Stimulated activated CD8-positive, alpha-beta memory T cell treated with anti-CD3 and anti-CD28 coated beads, Interleukin-15, amount 100 ng/mL, for 1 hour (primary cell): ENCODE measurements around the gene CLEC18A.
"Not testable (repeated sequence)": the region's sequence is repeated elsewhere in the genome, so short reads cannot be mapped to it uniquely, and the experiment has no call there.

Experiments used
- DNase-seq: peaks from one replicate; pipeline ENCODE4 v3.0.0-alpha.2; 2020; ENCODE audit warnings: low read depth

The CLEC18A gene

DNA sequence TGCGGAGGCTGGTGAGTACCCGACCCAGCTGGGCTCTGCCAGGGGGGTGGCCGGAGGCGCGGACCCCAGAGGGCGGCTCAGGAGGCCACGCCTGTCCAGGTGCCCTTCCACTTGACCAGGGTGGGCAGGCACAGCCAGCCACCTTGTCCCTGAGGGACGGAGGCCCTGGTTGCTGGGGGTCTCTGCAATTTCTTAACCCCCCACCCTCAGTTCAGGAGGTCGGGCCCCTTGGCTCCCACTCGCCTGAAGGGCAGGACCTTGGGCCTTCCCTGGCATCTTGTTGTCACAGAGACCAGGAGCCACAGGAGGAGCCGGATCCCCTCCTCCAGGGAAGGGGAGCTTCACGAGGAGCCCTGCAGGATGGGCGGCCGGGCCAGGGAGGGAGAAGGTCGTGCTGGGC, 982 bp downstream of the CLEC18A start:
- DNase-seq = not testable (repeated sequence)

DNA sequence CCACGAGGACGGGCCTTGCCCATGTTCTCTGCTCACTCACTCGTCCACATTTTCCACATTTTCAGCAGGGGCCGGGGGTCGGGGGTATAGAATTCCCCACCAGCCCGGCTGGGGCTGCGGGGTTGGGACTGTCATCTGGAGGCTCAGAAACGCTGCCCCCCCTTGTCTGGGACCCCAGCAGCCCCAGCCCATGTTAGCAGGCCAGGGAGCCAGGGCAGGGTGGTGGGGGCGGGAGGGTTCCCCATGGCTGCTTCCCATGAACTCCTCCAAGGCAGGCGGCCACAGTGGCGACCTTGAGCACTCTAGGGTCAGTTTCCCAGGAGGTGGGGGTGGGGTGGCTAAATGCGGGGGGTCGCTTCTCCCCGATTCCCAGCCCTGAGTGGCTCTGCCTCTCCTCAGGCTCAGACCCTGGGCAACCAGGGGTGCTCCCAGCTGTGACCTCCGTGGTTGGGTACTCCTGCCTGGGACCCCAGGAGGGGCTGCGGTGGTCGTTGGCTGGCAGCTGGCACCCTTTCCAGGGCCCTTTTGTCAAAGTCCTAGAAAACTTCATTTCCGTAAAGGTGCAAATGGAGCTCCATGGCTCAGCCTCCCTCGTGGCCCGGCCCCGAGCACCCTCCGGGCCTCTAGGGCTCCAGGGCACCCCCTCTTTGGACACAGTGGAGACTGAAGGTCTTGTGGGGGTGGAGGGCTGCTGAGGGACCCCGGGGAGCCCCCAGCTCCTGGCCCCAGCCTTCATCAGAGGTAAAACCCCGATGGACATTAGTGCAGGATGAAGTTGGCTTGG, 1.6 kb downstream of the CLEC18A start:
- DNase-seq = not testable (repeated sequence)

DNA sequence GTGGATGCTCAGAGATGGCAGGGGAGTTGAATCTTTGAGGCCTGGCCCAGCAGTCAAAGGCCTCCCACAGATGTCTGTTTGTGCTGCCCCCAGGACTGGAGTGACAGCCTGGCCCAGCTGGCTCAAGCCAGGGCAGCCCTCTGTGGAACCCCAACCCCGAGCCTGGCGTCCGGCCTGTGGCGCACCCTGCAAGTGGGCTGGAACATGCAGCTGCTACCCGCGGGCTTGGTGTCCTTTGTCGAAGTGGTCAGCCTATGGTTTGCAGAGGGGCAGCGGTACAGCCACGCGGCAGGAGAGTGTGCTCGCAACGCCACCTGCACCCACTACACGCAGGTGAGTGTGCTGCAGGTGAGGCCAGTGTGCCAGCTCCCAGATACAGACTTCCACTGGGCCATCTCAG, 3.1 kb downstream of the CLEC18A start:
- DNase-seq = not testable (repeated sequence)

DNA sequence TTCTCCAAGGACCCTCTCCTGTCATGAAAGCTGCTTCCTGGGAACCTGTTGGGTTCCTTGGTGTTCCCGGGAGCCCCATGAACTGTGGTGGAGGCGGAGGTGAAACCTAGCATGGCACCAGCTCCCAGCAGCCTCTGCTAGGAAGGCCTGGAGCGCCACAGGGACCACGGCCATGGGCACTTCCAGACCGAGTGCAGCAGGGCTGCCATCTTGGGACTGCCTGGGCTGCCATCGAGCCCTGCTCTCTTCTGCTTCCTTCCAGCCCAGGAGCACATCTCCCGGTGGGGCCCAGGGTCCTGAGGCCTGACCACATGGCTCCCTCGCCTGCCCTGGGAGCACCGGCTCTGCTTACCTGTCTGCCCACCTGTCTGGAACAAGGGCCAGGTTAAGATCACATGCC, 12.2 kb downstream of the CLEC18A start:
- DNase-seq = not testable (repeated sequence)

DNA sequence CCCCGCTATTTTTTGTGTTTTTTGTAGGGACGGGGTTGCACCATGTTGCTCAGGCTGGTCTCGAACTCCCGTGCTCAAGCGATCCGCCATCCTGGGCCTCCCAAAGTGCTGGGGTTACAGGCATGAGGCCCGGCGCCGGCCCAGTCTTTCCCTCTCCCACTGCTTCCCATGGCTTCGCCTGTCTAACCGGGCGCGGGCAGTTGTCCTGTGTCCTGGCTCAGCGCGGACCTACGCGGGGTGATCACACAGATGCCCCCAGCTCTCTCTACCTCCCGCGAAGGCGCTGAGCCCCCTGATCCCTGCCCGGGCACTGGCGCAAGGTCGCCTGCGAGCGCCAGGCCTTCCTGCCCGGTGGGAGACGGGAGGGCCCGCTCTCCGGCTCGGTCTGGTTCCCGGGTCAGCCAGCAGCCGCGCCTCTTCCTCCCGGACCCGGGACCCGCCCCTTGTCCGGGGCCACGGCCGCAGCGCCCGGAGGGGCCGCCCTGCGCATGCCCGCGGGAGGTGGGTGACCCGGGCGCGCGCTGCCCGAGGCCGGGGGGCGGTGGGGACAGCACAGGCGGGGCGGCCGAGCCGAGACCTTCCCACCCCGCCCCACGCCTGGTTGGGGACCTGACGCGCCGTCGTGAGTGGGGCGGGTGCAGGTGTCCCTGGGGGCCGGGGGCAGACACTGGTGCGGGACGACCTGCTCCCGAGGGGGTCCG, 14.0 kb downstream of the CLEC18A start:
- DNase-seq = not testable (repeated sequence)

DNA sequence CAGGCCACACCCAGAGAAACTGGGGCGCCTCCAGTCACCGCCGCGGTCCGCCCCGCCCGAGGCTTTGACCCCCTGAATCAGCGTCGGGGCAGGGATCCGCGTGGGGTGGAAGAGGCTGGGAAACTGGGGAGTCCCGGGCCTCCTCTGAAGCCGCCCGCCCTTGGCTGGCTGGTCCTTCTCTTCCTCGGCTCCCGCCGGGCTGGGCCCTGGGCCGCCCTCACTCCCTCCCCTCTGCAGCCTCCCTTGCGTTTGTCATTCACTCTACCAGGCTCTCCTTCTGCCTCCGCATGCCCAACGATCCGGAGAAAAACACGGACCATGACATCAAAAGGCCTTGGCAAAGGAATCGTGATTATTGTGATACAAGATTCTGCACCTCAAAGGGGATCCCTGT, 14.5 kb downstream of the CLEC18A start:
- not testable (repeated sequence) for DNase-seq

DNA sequence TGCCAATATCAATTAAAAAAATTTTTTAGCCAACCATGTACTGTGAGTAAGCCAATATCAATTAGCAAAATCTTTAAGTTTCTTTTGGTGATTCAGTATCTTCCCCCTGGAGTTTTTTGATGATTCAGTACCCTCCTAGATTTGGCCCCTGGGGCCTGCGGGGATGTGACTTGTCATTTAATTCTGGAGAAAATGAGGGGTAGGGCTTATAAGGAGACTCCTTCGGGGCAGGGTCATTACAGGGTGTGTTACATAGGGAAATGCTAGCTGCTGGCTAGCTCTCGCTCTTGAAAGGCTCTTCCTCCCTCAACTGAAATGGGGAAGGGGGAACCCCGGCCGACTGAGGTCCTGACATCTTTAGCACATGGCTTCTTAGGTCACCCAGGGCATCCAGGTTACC, 16.6 kb downstream of the CLEC18A start:
- not testable (repeated sequence) for DNase-seq

DNA sequence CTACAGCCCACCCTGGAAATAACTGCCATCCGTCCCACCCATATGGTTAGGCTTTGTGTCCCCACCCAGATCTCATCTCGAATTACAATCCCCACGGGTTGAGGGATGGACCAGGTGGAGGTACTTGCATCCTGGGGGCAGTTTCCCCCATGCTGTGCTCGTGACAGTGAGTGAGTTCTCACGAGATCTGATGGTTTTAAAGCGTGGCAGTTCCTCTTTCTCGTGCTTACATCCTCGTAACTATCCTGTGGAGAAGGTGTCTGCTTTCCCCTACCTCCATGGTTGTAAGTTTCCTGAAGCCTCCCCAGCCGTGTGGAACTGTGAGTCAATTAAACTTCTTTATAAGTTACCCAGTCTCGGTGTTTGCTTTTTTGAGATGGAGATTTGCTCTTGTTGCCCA, 17.0 kb downstream of the CLEC18A start:
- DNase-seq = not testable (repeated sequence)

DNA sequence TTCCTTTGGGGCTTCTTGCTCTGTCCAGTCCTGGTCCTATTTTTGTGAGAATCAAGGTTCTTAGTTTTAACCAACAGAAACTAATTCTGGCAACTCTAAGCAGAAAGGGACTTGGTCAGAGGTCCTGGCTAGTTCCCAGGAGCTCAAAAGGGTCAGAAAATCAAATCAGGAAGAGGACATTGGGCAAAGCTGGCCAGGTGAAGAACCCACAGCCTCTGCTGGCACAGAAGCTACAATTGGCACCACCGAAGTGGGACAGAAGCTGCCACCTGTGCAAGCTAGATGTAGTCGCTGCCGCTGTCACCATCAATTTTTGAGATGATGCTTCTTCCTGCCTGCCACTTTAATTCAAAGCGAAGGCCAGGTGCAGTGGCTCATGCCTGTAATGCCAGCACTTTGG, 18.5 kb downstream of the CLEC18A start:
- not testable (repeated sequence) for DNase-seq

DNA sequence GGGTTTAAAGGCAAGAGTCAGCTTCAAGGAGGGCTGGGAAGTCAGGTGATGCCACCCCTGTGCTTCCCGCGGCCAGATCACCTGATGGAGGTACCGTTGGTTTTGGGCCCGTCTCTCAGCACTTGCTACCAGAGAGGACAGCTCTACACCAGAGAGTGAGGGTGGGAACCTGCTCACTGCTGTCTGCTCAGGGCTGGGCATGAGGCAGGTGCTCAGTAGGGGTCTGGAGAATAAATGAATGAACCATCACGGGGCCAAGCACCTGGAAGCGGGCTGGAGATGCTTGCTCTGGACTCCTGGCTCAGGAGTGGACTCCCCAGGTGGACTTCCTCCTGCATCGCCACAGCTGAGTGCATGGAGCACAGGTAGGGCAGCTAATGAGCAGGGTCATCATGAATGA, 21.0 kb downstream of the CLEC18A start:
- DNase-seq = not testable (repeated sequence)

DNA sequence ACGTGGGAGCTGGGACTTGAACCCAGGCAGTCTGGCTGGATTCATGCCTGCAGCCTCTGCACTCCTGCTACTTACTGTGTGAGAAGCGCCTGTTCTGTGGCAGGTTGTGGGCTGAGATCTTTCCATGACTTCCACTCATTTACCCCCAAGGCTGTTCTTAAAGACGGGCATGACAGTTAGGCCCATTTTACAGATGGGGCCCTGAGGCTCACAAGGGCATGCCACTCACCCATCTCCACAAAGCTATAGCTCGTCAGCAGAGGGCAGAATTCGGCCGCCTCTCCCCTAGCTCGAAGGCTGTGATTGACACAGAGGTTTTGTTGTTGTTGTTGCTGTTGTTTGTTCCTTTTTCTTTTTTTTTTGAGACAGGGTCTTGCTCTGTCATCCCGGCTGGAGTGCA, 21.8 kb downstream of the CLEC18A start:
- DNase-seq = not testable (repeated sequence)

DNA sequence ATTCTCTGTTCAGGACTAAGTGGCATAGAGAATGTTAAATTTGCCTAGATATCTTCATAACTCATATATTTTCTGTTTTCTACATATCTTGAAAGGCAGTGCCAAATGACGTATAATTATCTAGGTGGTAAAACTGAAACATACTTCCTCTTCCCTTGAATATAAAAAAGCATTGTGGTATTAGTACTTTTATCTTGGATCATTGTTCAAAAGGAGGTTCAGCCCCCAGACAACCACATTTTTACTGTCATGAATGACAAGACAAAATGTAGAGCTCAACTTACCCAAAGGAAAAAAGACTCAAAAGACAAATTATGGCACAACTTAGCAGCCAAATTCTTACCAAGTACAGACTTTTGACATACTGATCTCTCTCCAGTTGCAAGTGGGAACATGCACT, 34.1 kb downstream of the CLEC18A start:
- not testable (repeated sequence) for DNase-seq

DNA sequence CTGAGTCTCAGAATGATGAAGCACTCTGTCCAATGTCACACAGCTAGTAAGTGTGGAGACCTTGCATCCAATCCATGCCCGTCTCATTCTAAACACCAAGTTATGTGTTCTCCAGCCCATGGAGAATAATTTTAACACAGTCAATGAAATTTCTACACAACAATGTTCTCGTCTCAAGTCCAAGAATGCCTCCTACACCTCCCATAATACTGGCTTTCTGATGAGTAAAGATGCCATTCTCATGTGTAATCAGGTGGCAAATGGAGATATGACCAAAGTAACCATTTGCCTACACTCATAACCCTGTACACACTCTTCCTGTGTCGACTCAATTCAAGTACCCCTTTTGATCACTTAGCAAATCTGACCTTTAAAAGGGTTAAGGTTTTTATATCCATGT, 46.8 kb downstream of the CLEC18A start:
- not testable (repeated sequence) for DNase-seq

DNA sequence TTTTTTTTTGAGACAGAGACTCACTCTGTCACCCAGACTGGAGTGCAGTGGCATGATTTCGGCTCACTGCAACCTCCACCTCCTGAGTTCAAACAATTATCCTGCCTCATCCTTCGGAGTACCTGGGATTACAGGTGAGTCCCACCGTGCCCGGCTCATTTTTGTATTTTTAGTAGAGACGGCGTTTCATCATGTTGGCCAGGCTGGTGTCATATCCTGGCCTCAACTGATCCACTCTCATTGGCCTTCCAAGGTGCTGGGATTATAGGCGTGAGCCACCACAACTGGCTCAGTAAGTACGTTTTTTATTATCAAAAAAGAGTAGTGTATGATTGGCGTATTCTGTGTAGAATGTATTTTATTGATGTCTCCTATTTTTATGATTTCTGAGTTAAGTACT, 48.7 kb downstream of the CLEC18A start:
- not testable (repeated sequence) for DNase-seq

DNA sequence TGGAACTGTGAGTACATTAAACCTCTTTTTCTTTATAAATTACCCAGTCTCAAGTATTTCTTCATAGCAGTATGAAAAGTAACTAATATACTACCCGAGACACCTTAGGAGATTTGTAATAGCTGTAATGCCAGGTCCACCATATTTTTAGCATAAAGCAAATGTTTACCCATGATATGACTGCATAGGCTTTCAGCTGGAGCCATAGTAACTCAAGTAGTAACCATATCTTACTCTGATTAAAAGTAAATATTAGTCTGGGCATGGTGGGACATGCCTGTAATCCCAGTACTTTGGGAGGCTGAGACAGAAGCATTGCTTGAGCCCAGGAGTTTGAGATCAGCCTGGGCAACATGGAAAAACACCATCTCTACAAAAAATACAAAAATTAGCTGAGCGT, 52.4 kb downstream of the CLEC18A start:
- not testable (repeated sequence) for DNase-seq

DNA sequence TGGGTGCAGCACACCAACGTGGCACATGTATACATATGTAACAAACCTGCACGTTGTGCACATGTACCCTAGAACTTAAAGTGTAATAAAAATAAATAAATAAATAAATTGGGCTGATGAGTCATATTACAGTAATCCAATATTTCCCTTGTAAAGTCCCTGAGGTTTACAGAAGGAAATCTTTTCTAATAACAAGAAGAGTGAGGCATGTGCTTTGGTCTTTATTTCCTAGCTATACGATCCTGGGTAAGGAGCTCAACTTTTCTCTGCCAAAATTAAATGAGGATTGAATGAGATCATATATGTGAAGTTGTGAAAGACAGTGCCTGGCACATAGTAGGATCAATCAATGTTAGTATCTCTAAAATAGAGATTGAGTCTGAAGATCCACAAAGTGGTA, 57.5 kb downstream of the CLEC18A start:
- not testable (repeated sequence) for DNase-seq

DNA sequence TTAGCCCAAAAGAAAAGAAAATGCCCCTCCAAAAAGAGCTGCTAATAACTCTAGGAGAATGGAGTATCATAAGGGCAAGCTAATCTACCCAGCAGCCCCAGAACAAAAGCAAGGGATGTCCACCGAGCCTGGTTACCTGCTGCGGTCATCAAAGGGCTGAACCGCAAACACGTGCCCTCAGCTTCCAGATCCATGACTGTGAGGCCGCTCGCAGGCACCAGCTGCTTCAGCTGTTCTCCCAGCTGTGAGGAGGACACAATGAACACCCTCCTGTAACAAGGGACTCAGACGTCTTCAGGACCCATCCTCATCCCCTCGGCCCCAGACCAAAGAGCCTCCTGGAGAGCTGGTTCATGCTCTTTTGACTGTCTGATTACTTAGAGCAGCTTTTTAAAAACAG, 59.5 kb downstream of the CLEC18A start:
- DNase-seq = not testable (repeated sequence)

DNA sequence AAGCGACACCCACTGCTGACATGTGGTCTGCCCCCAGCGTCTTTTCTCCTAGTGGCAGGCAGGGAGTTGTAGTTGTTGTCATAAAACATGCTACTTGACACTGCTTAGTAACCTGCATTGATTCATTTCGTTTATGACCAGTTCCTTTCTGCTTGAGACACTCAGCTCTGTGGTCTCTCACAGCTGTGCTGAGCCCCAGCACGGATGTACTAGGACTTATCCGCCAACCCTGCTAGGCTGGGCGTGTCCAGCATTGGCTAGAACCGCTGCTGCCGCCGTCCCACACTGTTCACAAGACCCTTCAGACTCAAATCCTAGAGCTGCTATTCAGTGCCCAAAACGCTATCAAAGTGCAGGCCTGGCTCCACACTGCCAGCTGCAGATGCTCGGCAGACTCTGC, 60.0 kb downstream of the CLEC18A start:
- not testable (repeated sequence) for DNase-seq

DNA sequence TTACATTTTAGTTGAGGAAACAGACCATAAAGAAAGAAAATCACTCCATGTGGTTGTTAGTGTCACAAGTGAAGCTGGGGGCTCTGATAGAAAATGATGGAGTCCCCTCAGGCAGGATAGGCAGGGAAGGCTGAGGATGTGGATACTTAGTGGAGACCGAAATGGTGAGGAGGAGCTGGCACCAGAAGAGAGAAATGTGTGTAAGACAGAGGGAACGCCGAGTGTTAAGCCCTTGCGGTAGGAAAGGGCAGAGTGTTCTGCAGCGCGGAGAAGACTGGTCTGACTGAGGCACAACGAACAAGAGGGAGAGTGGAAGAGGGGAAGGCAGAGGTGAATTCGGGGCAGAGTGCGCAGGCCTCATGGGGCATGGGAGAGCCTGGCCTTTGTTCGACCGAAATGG, 61.2 kb downstream of the CLEC18A start:
- not testable (repeated sequence) for DNase-seq

DNA sequence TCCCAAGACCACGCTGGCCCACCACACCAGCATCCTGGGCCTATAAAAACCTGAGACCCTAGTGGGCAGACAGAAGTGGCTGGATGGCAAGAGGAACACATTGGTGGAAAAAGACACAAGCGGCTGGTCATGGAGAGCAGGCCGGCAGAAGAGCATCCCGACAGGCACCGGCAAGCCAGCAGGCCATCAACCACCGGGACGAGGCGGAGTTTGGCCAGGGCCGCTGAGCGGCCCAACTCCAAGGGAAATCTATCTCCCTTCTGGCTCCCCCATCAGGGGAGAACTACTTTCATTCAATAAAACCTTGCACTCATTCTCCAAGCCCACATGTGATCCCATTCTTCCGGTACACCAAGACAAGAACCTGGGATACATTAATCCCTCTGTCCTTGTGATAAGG, 61.8 kb downstream of the CLEC18A start:
- not testable (repeated sequence) for DNase-seq
